Large intestine (tissue), 3 donors: ENCODE measurements around the gene PITPNC1. TPM values are rescaled to one million over a fixed set of nuclear protein-coding genes. Genes with fewer than 3 reads are reported as not detected.
"Not testable (repeated sequence)": the region's sequence is repeated elsewhere in the genome, so short reads cannot be mapped to it uniquely, and the experiment has no call there.

Experiments
- DNase-seq, 2 donors: peaks; one replicate each; pipeline versions ENCODE4 v3.0.0 to v3.0.0-alpha.2; 2013
- H3K27ac ChIP-seq: one replicate; pipeline ENCODE4 v1.5.1; 2013; ENCODE audit warnings: low read length
- H3K27me3 ChIP-seq: 2 replicates; pipeline ENCODE4 v1.6.1; 2013; ENCODE audit warnings: low read length; ENCODE audit not compliant: control insufficient read depth, insufficient read depth
- H3K36me3 ChIP-seq: 2 replicates; pipeline ENCODE4 v1.6.1; 2013; ENCODE audit warnings: low read length; ENCODE audit not compliant: control insufficient read depth, insufficient read depth
- H3K4me1 ChIP-seq: one replicate; pipeline ENCODE4 v1.6.1; 2013; ENCODE audit warnings: low read length; ENCODE audit not compliant: control insufficient read depth, insufficient read depth
- H3K4me3 ChIP-seq: one replicate; pipeline ENCODE4 v1.5.1; 2013; ENCODE audit warnings: low read length
- H3K9me3 ChIP-seq: one replicate; pipeline ENCODE4 v1.6.1; 2013; ENCODE audit warnings: mild to moderate bottlenecking, low read depth, low read length, moderate library complexity; ENCODE audit not compliant: control insufficient read depth
- WGBS: methylation state at CpG from one replicate; pipeline ENCODE4 v1.1.5; 2013; ENCODE audit warnings: low lambda C conversion rate; ENCODE audit not compliant: insufficient coverage; 5-methylcytosine and 5-hydroxymethylcytosine counted together
- polyA plus RNA-seq: library from polyadenylated mRNA; unstranded; fragments of 120-200 nt; gene quantifications from one replicate; pipeline ENCODE4 v1.2.1, GENCODE V29; 2013

Gene PITPNC1
- polyA plus RNA-seq, 1 donor, result 6.7 TPM

- Histone ChIP-seq H3K27ac (no peak overlapping the region), H3K36me3 (no peaks in the 10 kb centered on the region), H3K27me3 (no peaks in the 10 kb centered on the region), H3K9me3 (no peaks in the 10 kb centered on the region), H3K4me1 (no peaks in the 10 kb centered on the region), H3K4me3 (no peak overlapping the region)
- no peak for DNase-seq
- WGBS, result 100% methylated on average over 1 of the region's 7 CpGs
Measured at GRCh38 chr17:67415291-67415690, 38.2 kb downstream of the PITPNC1 start.

- WGBS, result no CpG with 5 or more reads among the region's 1 CpG
- no peaks in the 10 kb centered on the region for H3K27me3 ChIP-seq
- H3K27ac ChIP-seq, result no peak overlapping the region
- no peaks in the 10 kb centered on the region for H3K4me1 ChIP-seq
- no peaks in the 10 kb centered on the region for H3K36me3 ChIP-seq
- H3K9me3 ChIP-seq, result no peaks in the 10 kb centered on the region
- DNase-seq, result no peak
- H3K4me3 ChIP-seq, result no peak overlapping the region
Measured at GRCh38 chr17:67417507-67417906, 40.4 kb downstream of the PITPNC1 start.

DNA sequence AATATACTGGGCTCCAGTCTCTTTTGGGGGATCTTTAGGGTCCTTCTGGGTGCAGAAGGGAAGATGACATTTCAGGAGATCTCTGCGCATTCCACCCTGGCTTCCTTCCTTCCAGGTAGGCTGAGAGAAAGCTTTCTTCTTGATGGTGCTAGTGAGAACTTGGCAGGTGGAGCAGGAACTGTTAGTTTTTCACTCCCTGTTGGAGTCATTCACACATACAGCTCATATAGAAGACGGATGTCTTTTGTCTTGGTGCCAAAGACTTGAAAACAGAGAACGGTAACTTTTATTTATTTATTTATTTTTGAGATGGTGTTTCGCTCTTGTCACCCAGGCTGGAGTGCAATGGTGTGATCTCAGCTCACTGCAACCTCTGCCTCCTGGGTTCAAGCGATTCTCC is 43.9 kb downstream of the PITPNC1 start:
- Histone ChIP-seq H3K27me3 (no peaks in the 10 kb centered on the region), H3K4me3 (no peak overlapping the region), H3K4me1 (no peaks in the 10 kb centered on the region), H3K9me3 (no peaks in the 10 kb centered on the region), H3K36me3 (no peaks in the 10 kb centered on the region), H3K27ac (no peak overlapping the region)
- DNase-seq, result no peak
- WGBS, result no CpG with 5 or more reads among the region's 5 CpGs

GRCh38 chr17:67421869-67422273 is 44.8 kb downstream of the PITPNC1 start:
- WGBS, result 80% methylated on average over 1 of the region's 3 CpGs
- no peak overlapping the region for H3K4me3 ChIP-seq
- H3K27me3 ChIP-seq, result no peaks in the 10 kb centered on the region
- DNase-seq, result peak; percentile 19 to 22
- no peaks in the 10 kb centered on the region for H3K4me1 ChIP-seq
- no peak overlapping the region for H3K27ac ChIP-seq
- H3K9me3 ChIP-seq, result no peaks in the 10 kb centered on the region
- no peaks in the 10 kb centered on the region for H3K36me3 ChIP-seq

- no CpG with 5 or more reads among the region's 4 CpGs for WGBS
Measured at GRCh38 chr17:67422296-67422695, 45.2 kb downstream of the PITPNC1 start.

DNA sequence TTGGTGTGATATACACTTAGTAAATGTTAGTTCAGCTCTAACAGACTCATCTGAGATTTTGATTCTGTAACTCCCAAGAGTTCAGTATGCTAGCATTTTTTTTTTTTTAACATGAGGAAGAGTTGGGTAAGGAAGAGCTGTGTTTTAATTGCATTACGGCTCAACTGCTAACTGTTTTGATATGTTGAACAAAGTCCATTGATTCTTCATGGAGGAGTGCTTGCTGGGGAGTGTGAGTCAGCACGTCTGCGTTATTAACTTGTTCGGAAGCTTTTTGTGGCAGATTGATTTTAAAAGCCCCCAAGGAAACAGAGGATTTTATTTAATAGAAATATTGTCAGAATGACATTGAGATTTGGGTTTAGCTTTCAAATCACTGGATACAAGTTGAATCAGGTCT is 45.8 kb downstream of the PITPNC1 start:
- Histone ChIP-seq H3K4me1 (no peaks in the 10 kb centered on the region), H3K27me3 (no peaks in the 10 kb centered on the region), H3K4me3 (no peak overlapping the region), H3K27ac (no peak overlapping the region), H3K36me3 (no peaks in the 10 kb centered on the region), H3K9me3 (no peaks in the 10 kb centered on the region)
- peak in 1 of 2 donors; percentile 33 for DNase-seq
- WGBS, result no CpG with 5 or more reads among the region's 4 CpGs

More at GRCh38 chr17:67422296-67422695, 45.2 kb downstream of the PITPNC1 start:
- not testable (repeated sequence) for H3K36me3 ChIP-seq, H3K27me3 ChIP-seq, H3K9me3 ChIP-seq, H3K4me3 ChIP-seq, DNase-seq, H3K4me1 ChIP-seq, H3K27ac ChIP-seq

DNA sequence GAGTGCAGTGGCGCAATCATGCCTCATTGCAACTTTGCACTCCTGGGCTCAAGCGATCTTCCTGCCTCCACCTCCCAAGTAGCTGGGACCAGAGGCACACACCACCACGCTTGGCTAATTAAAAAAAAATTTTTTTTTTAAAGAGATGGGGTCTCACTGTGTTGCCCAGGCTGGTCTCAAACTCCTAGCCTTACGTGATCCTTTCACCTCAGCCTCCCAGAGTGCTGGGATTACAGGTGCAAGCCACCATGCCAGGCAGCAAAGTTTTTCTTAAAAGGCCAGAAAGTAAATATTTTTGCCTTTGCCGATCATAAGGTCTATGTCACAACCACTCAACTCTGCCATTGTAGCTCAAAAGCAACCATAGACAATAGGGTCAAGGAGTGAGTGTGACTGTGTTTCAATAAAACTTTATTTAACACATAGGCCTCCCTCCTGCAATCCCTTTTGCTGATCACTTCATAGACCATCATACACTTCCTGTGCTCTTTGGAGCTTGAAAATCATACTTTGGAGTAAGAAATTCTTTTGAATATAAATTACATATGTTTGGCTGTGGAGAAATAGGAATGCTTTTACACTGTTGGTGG is 48.6 kb downstream of the PITPNC1 start:
- DNase-seq, result no peak
- no peaks in the 10 kb centered on the region for H3K36me3 ChIP-seq
- no peaks in the 10 kb centered on the region for H3K27me3 ChIP-seq
- H3K4me3 ChIP-seq, result no peak overlapping the region
- no peaks in the 10 kb centered on the region for H3K4me1 ChIP-seq
- no peaks in the 10 kb centered on the region for H3K9me3 ChIP-seq
- no CpG with 5 or more reads among the region's 5 CpGs for WGBS
- no peak overlapping the region for H3K27ac ChIP-seq

DNA sequence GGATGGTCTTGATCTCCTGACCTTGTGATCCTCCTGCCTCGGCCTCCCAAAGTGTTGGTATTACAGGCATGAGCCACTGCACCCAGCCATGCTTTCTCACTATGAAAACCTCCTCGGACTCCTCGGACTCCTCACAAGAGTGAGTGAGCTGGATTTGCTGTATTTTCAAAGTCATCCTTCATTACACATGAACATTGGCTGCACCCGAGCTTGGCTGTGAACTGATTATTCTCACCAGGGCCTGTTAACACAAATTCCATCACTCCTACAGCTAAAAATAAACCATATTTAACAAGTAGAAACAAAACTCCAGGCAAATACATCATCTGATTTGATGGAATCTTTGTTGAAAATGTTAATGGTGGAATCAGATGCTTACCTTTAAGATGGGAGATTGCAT is 50.3 kb downstream of the PITPNC1 start:
- Histone ChIP-seq H3K4me3 (no peak overlapping the region), H3K9me3 (no peaks in the 10 kb centered on the region), H3K36me3 (no peaks in the 10 kb centered on the region), H3K27ac (no peak overlapping the region), H3K27me3 (no peaks in the 10 kb centered on the region), H3K4me1 (no peaks in the 10 kb centered on the region)
- 80% methylated on average over 2 of the region's 4 CpGs for WGBS
- DNase-seq, result no peak

DNA sequence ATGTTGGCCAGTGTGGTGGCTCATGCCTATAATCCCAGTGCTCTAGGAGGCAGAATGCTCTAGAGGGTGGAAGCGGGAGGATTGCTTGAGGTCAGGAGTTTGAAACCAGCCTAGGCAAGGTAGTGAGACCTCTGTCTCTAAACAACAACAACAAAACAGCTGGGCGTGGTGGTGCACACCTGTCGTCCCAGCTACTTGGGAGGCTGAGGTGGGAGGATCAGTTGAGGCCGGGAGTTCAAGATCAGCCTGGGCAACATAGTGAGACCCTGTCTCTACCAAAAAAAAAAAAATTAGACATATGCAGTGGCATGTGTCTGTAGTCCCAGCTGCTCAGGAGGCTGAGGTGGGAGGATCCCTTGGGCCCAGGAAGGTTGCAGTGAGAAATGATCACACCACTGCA is 53.4 kb downstream of the PITPNC1 start:
- H3K27me3 ChIP-seq, H3K4me1 ChIP-seq, H3K36me3 ChIP-seq, H3K4me3 ChIP-seq, H3K27ac ChIP-seq, H3K9me3 ChIP-seq, DNase-seq: not testable (repeated sequence)
- no CpG with 5 or more reads among the region's 4 CpGs for WGBS

GRCh38 chr17:67431249-67432015 is 54.4 kb downstream of the PITPNC1 start:
- Histone ChIP-seq H3K9me3 (no peaks in the 10 kb centered on the region), H3K36me3 (no peaks in the 10 kb centered on the region), H3K27me3 (no peaks in the 10 kb centered on the region), H3K27ac (no peak overlapping the region), H3K4me1 (no peaks in the 10 kb centered on the region), H3K4me3 (no peak overlapping the region)
- WGBS, result no CpG with 5 or more reads among the region's 9 CpGs
- DNase-seq, result peak; percentile 15 to 17
